Measurements from ENCODE around the gene ENPP3. TPM values are rescaled to one million over a fixed set of nuclear protein-coding genes. Genes with fewer than 3 reads are reported as not detected.

Gene ENPP3
- total RNA-seq, 2 experiments from 2014 or later = 1.3 to 2.3 TPM

DNA sequence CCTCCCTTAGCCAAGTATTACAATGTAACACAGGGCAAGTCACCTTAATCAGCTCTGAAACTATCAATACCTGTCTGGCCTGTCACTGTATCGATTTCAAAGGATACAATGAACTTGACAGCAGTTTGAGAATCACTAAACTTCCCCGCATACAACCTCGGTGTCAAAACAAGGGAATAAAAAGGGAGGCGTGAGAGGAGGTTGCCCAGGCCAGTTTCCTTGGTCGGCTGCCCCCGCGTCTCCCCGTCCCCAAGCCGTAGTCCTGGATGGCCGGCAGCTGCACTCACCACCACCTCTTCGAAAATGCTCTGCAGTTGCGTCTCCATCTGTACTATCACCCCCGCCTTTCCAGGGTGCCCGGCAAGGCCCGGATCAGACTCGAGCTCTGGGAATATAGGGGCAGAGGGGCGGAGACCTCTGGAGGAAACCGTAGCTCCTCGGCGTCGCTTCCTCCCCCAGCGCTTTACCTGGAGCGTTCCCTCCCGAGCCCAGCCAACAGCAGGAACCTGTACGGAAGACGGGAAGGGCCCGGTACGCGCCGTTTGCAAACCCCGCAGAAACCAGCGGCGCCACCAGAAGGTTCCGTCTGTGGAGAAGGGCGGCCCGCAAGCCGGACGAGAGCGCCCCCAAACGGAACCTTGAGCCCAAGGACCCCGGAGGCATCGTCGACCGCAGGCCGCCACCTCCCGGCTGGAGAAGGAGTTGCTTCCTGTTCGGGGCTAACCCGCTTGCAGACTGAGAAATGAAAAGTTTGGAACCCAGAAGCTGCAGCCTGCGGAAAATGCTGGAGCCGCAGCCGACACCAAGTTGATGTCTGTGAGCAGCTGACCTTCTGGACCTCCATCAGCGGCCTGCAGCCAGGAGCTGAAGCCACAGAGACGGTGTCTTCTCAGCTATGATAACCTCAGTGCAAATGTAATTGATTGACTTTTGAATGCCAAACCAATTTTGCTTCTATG lies 9.1 kb upstream of the ENPP3 start, which contains the start of gene MED23:
Gene MED23, minus strand, starts transcription at position 519 of the 959 bp plus-strand sequence. Its CDS starts 193 bp downstream, at position 326.
- Histone ChIP-seq H3K4me1 (ENCODE audit: insufficient read depth, low read length, poor library complexity, severe bottlenecking) (peaks cover 15% of the 10 kb centered on the region), H3K36me3 (ENCODE audit: insufficient read depth, low read length) (peaks cover 31% of the 10 kb centered on the region), H3K9me3 (ENCODE audit: low read length) (no peaks in the 10 kb centered on the region), H3K79me2 (ENCODE audit: insufficient read depth, low read depth, low read length) (peaks cover 19% of the 10 kb centered on the region), H3K9me2 (ENCODE audit: insufficient read depth, low read length) (no peaks in the 10 kb centered on the region), H3K4me3 (ENCODE audit: low read depth, low read length, poor library complexity, severe bottlenecking) (peak within 1 kb of the TSS; percentile 87), H3K27ac (ENCODE audit: low read depth, low read length, poor library complexity, severe bottlenecking) (peak within 1 kb of the TSS; percentile 37), H4K20me1 (ENCODE audit: insufficient read depth, low read length) (no peaks in the 10 kb centered on the region), H2AFZ (ENCODE audit: low read length) (peak within 1 kb of the TSS; percentile 94), H3K4me2 (ENCODE audit: low read length) (peak within 1 kb of the TSS; percentile 79)
- DNase-seq (ENCODE audit: low spot score) = peak; percentile 95
- no TSS peak for BruUV-seq (replicated peaks)
- TF ChIP-seq, protein P1, sequence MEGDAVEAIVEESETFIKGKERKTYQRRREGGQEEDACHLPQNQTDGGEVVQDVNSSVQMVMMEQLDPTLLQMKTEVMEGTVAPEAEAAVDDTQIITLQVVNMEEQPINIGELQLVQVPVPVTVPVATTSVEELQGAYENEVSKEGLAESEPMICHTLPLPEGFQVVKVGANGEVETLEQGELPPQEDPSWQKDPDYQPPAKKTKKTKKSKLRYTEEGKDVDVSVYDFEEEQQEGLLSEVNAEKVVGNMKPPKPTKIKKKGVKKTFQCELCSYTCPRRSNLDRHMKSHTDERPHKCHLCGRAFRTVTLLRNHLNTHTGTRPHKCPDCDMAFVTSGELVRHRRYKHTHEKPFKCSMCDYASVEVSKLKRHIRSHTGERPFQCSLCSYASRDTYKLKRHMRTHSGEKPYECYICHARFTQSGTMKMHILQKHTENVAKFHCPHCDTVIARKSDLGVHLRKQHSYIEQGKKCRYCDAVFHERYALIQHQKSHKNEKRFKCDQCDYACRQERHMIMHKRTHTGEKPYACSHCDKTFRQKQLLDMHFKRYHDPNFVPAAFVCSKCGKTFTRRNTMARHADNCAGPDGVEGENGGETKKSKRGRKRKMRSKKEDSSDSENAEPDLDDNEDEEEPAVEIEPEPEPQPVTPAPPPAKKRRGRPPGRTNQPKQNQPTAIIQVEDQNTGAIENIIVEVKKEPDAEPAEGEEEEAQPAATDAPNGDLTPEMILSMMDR (conservative IDR thresholded peaks at IDR 0.05; ENCODE audit: low read length) = peak; percentile 98
- TF ChIP-seq EZH2phosphoT487 (IDR thresholded peaks at IDR 0.05; ENCODE audit: borderline replicate concordance, low read depth, low read length) = no peak
- intact Hi-C loops (cut with micrococcal nuclease; ENCODE audit: unreplicated experiment) = loop anchor here (1.0 to 2.0 kb wide), 2 partner anchors 429 to 565 kb away; partner anchors contain the start of gene EPB41L2
- POLR2A ChIA-PET = interaction anchor here (0.5 to 3.3 kb wide), 17 partner anchors 9 to 1078 kb away, joined by 3 to 24 read pairs (median 4); partner anchors contain the start of gene ENPP3
- CTCF ChIA-PET (ENCODE audit: unreplicated experiment) = interaction anchor here (0.6 to 2.5 kb wide), 9 partner anchors 9 to 430 kb away, joined by 3 to 13 read pairs (median 3); partner anchors contain the start of gene ENPP3

DNA sequence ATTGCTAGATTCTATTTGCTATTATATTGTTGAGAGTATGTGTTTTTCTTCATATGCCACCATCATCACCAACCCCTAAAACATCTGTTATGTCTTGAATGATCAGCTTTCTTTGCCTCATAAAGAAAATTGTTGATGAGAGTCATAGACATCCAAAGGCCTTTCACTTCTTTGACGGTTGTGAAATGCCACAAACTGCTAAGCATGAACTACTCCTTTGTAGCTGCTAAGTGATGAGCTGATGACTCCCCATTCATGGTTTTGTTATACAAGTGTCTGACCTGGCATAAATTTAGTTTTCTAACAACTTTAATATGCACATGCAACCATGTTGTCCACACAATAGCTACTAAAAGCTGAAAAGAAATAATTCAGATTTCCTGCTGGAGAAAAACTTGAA lies 8.4 kb upstream of the ENPP3 start:
- Histone ChIP-seq H3K27ac (ENCODE audit: low read depth, low read length, poor library complexity, severe bottlenecking) (no peak overlapping the region), H3K4me2 (ENCODE audit: low read length) (peak overlapping the region; percentile 70), H3K4me1 (ENCODE audit: insufficient read depth, low read length, poor library complexity, severe bottlenecking) (peaks cover 15% of the 10 kb centered on the region), H3K36me3 (ENCODE audit: insufficient read depth, low read length) (peaks cover 23% of the 10 kb centered on the region), H3K9me3 (ENCODE audit: low read length) (no peaks in the 10 kb centered on the region), H3K79me2 (ENCODE audit: insufficient read depth, low read depth, low read length) (peaks cover 19% of the 10 kb centered on the region), H4K20me1 (ENCODE audit: insufficient read depth, low read length) (no peaks in the 10 kb centered on the region), H3K4me3 (ENCODE audit: low read depth, low read length, poor library complexity, severe bottlenecking) (peak overlapping the region; percentile 87), H3K9me2 (ENCODE audit: insufficient read depth, low read length) (no peaks in the 10 kb centered on the region), H2AFZ (ENCODE audit: low read length) (peak overlapping the region; percentile 94)
- TF ChIP-seq, protein P1 (conservative IDR thresholded peaks at IDR 0.05; ENCODE audit: low read length) = no peak
- no peak for TF ChIP-seq EZH2phosphoT487 (IDR thresholded peaks at IDR 0.05; ENCODE audit: borderline replicate concordance, low read depth, low read length)
- intact Hi-C loops (cut with micrococcal nuclease; ENCODE audit: unreplicated experiment) = loop anchor here (1.0 to 2.0 kb wide), 2 partner anchors 429 to 566 kb away; partner anchors contain the start of gene EPB41L2
- CTCF ChIA-PET (ENCODE audit: unreplicated experiment) = interaction anchor here (0.6 to 2.5 kb wide), 6 partner anchors 8 to 430 kb away, joined by 3 to 13 read pairs (median 4); partner anchors contain the start of gene ENPP3
- no TSS peak for BruUV-seq (replicated peaks)
- POLR2A ChIA-PET = interaction anchor here (0.6 to 3.3 kb wide), 7 partner anchors 8 to 486 kb away, joined by 3 to 24 read pairs (median 4); partner anchors contain the start of gene ENPP3
- DNase-seq (ENCODE audit: low spot score) = no peak

Data from OCI-LY7 (cell line).